ENCODE measurements around the gene TP53BP1.
A peak's percentile ranks its signal among the peaks of the same experiment; 100 is the strongest.

Gene TP53BP1

DNA sequence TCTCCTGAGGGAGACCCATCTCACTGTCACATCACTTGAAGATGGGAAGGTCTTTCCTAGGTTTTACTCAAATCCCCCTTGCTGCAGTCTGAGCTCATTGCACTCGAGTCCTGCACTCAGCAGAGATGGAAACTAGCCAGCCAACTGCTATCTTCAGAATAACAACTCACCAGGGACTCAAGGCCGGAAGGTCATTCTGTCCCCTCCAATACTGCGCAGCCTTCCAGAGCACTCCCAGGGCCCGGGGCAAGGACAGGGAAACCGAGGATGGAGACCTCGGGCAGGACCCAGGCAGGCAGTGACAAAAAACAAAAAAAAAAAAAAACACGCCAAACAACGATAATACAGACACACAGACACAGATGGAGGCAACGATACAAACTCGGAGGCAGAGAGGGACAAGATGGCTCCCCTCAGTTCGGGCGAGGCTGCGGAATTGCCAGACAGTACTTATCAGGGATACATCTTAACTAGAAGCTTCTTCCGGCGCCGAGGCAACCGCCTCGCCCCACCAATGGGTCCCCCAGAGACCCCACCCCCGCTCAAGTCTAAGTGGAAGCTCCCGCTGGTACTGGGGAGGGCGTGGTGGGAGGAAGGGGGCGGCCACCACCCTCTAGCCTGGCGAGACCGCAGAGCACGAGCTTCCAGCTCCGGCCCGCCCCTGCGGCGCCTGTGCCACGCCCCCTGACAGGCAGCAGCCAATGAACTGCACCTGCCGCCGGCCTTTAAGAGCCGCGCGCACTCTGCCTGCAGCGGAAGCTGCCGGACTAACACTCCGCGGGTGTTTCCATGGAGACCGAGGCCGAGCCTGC is 17.4 kb upstream of the TP53BP1 start:
- no peaks in the 10 kb centered on the region for H3K9me3 ChIP-seq (ENCODE audit: control insufficient read depth, low read length)

DNA sequence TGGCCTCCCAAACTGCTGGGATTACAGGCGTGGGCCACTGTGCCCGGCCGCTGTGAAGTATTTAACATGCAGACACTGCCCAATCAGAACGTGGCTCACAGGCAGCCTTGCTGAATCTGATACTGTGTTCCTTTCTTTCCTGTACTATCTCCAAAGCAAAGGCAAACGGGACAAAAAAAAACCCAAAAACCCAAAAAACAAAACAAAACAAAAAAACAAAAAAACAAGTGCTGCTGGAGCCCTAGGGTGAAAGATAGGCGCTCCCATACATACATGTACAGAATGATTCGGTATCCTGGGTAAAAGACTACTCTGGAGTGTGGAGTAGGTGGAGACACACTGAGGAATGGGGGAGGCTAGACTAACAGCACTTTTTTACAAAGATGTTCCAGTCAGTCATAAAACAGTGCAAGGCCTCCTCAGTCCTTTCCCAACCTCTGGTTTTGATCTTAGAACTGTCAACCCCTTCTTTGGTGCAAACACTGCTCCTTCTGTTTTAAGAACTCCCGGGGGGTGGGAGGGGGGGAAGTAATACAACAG is 16.8 kb upstream of the TP53BP1 start:
- peaks cover 29% of the 10 kb centered on the region for H3K4me1 ChIP-seq (ENCODE audit: control insufficient read depth, insufficient read depth, low read length)
- H3K9me3 ChIP-seq (ENCODE audit: control insufficient read depth, low read length) = no peaks in the 10 kb centered on the region
- H3K4me3 ChIP-seq (ENCODE audit: insufficient read depth, low read depth, low read length) = peak overlapping the region; percentile 66
- peak overlapping the region; percentile 65 for H3K27ac ChIP-seq (ENCODE audit: insufficient read depth, low read depth, low read length, poor library complexity, severe bottlenecking)
- WGBS, 2 experiments = 35 to 45% methylated on average over 7 to 8 of the region's 8 CpGs
- no peaks in the 10 kb centered on the region for H3K36me3 ChIP-seq (ENCODE audit: control insufficient read depth, insufficient read depth, low read length)
- no peaks in the 10 kb centered on the region for H3K27me3 ChIP-seq (ENCODE audit: control insufficient read depth, insufficient read depth, low read length, poor library complexity, severe bottlenecking)

More for the DNA sequence above, 17.4 kb upstream of the TP53BP1 start:
- H3K36me3 ChIP-seq (ENCODE audit: control insufficient read depth, insufficient read depth, low read length) = no peaks in the 10 kb centered on the region
- peak overlapping the region; percentile 97 for H3K27ac ChIP-seq (ENCODE audit: insufficient read depth, low read depth, low read length, poor library complexity, severe bottlenecking)
- peaks cover 29% of the 10 kb centered on the region for H3K4me1 ChIP-seq (ENCODE audit: control insufficient read depth, insufficient read depth, low read length)
- peak overlapping the region; percentile 66 for H3K4me3 ChIP-seq (ENCODE audit: insufficient read depth, low read depth, low read length)
- H3K27me3 ChIP-seq (ENCODE audit: control insufficient read depth, insufficient read depth, low read length, poor library complexity, severe bottlenecking) = no peaks in the 10 kb centered on the region
- 1% methylated on average over 41 of the region's 41 CpGs for WGBS, 2 experiments

DNA sequence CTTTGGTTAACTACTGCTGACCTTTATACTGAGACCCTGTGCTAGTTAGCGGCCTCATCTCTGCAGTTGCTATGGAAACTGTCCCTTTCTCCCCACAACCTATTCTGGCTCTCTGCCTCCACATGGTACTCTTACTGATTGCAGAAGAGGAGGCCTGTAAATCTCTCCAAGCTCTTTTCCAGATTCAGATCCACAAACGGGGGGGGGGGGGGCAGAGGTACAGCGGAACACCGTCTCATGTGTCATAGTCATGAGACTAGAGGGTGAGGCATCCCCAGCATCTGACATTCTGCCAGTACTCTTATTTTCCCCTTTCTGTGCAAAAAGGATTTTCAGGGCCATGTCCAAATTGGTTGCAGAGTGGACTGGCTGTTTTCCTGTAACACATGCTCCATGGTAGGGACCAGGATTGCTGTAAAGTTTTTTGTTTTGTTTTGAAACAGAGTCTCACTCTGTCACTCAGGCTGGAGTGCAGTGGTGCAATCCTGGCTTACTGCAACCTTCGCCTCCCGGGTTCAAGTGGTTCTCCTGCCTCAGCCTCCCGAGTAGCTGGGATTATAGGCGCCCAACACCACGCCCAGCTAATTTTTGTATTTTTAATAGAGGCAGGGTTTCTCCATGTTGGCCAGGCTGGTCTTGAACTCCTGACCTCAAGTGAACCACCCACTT is 16.2 kb upstream of the TP53BP1 start:
- Histone ChIP-seq H3K4me1 (ENCODE audit: control insufficient read depth, insufficient read depth, low read length) (peaks cover 24% of the 10 kb centered on the region), H3K4me3 (ENCODE audit: insufficient read depth, low read depth, low read length) (no peak overlapping the region), H3K27ac (ENCODE audit: insufficient read depth, low read depth, low read length, poor library complexity, severe bottlenecking) (no peak overlapping the region), H3K36me3 (ENCODE audit: control insufficient read depth, insufficient read depth, low read length) (no peaks in the 10 kb centered on the region), H3K9me3 (ENCODE audit: control insufficient read depth, low read length) (no peaks in the 10 kb centered on the region), H3K27me3 (ENCODE audit: control insufficient read depth, insufficient read depth, low read length, poor library complexity, severe bottlenecking) (no peaks in the 10 kb centered on the region)
- 80 to 84% methylated on average over 9 of the region's 9 CpGs for WGBS, 2 experiments

DNA sequence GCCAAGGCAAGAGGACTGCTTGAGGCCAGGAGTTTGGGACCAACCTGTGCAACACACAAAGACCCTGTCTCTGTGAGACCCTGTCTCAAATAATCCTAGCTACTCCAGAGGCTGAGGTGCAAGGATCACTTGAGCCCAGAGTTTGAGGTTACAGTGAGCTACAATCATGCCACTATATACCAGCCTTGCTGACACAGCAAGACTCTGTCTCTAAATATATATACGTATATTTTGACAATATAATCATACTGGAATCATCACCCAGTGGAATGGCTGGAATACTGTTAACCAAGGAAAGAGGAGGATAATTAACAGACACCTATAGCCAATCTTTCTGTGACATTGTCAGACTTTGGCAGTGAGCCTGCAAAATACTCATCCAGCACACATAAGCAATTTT is 15.5 kb upstream of the TP53BP1 start:
- no peaks in the 10 kb centered on the region for H3K36me3 ChIP-seq (ENCODE audit: control insufficient read depth, insufficient read depth, low read length)
- WGBS, 2 experiments = 100% methylated on average over 1 of the region's 1 CpG; no CpG with 5 or more reads in 1 of the 2 experiments
- H3K4me3 ChIP-seq (ENCODE audit: insufficient read depth, low read depth, low read length) = no peak overlapping the region
- H3K4me1 ChIP-seq (ENCODE audit: control insufficient read depth, insufficient read depth, low read length) = peaks cover 21% of the 10 kb centered on the region
- H3K27ac ChIP-seq (ENCODE audit: insufficient read depth, low read depth, low read length, poor library complexity, severe bottlenecking) = no peak overlapping the region
- H3K9me3 ChIP-seq (ENCODE audit: control insufficient read depth, low read length) = no peaks in the 10 kb centered on the region
- H3K27me3 ChIP-seq (ENCODE audit: control insufficient read depth, insufficient read depth, low read length, poor library complexity, severe bottlenecking) = no peaks in the 10 kb centered on the region

DNA sequence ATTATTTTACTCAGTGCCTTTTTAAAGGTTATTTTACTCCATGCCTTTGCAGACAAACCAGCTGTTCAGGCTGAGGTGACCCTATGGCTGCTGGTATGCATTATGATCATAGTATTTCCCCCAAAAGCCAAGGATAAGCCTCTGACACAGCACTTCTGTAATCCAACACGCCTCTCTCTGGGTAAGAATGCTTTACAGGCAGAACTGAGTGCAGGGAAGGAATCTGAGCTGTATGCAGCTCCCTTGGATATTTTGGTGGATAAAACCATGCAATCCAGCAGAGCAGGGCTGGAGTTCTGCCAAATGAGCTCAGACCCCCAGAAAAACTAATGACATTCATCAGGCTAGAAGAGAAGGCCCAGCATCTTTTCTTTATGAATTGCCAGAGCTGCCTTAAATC is 12.8 kb upstream of the TP53BP1 start:
- no peak overlapping the region for H3K27ac ChIP-seq (ENCODE audit: insufficient read depth, low read depth, low read length, poor library complexity, severe bottlenecking)

DNA sequence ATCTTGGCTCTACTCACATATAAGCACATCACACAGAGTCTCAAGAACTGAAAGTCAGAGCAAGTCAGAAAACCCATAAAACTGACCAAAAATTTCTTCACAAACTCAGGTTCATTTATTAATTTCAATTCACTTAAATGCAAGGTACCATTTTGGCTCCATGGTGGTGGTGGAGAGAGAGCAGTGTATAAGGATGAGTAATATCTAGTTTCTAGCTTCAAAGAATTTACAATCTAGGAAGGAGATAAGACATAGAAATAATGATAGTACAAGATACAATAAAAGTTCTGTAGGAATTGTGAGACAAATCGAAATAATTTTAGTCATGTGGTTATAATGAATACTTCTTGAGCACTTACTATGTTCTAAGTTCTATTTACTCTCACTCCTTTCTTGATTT is 6.7 kb upstream of the TP53BP1 start:
- Histone ChIP-seq H3K9me3 (ENCODE audit: control insufficient read depth, low read length) (no peaks in the 10 kb centered on the region), H3K4me3 (ENCODE audit: insufficient read depth, low read depth, low read length) (no peak overlapping the region), H3K27me3 (ENCODE audit: control insufficient read depth, insufficient read depth, low read length, poor library complexity, severe bottlenecking) (no peaks in the 10 kb centered on the region), H3K27ac (ENCODE audit: insufficient read depth, low read depth, low read length, poor library complexity, severe bottlenecking) (no peak overlapping the region), H3K4me1 (ENCODE audit: control insufficient read depth, insufficient read depth, low read length) (no peaks in the 10 kb centered on the region), H3K36me3 (ENCODE audit: control insufficient read depth, insufficient read depth, low read length) (no peaks in the 10 kb centered on the region)
- WGBS, 2 experiments = 71 to 100% methylated on average over 1 of the region's 1 CpG

More for the DNA sequence above, 12.8 kb upstream of the TP53BP1 start:
- no peaks in the 10 kb centered on the region for H3K9me3 ChIP-seq (ENCODE audit: control insufficient read depth, low read length)
- H3K27me3 ChIP-seq (ENCODE audit: control insufficient read depth, insufficient read depth, low read length, poor library complexity, severe bottlenecking) = no peaks in the 10 kb centered on the region
- no peak overlapping the region for H3K4me3 ChIP-seq (ENCODE audit: insufficient read depth, low read depth, low read length)
- WGBS, 2 experiments = 68 to 70% methylated on average over 1 of the region's 1 CpG
- no peaks in the 10 kb centered on the region for H3K36me3 ChIP-seq (ENCODE audit: control insufficient read depth, insufficient read depth, low read length)
- peaks cover 15% of the 10 kb centered on the region for H3K4me1 ChIP-seq (ENCODE audit: control insufficient read depth, insufficient read depth, low read length)

DNA sequence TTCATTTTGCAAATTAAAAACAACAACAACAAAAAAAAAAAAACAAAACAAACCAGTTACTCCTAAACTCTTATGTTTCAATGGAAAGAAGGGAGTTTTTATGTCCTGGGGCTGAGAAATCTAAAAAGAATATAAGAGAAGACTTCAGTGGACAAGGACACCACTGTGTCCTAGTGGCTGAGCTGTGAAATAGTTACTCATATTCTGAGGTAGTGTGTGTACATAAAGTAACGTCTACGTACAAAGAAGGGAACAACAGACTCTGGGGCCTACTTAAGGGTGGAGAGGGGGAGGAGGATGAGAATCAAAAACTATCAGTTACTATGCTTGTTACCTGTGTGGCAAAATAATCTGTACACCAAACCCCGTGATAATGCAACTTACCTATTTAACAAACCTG is 6.0 kb upstream of the TP53BP1 start:
- Histone ChIP-seq H3K4me1 (ENCODE audit: control insufficient read depth, insufficient read depth, low read length) (no peaks in the 10 kb centered on the region), H3K27ac (ENCODE audit: insufficient read depth, low read depth, low read length, poor library complexity, severe bottlenecking) (no peak overlapping the region), H3K4me3 (ENCODE audit: insufficient read depth, low read depth, low read length) (no peak overlapping the region), H3K36me3 (ENCODE audit: control insufficient read depth, insufficient read depth, low read length) (no peaks in the 10 kb centered on the region), H3K9me3 (ENCODE audit: control insufficient read depth, low read length) (no peaks in the 10 kb centered on the region), H3K27me3 (ENCODE audit: control insufficient read depth, insufficient read depth, low read length, poor library complexity, severe bottlenecking) (no peaks in the 10 kb centered on the region)
- WGBS, 2 experiments = 90 to 96% methylated on average over 2 to 3 of the region's 3 CpGs

DNA sequence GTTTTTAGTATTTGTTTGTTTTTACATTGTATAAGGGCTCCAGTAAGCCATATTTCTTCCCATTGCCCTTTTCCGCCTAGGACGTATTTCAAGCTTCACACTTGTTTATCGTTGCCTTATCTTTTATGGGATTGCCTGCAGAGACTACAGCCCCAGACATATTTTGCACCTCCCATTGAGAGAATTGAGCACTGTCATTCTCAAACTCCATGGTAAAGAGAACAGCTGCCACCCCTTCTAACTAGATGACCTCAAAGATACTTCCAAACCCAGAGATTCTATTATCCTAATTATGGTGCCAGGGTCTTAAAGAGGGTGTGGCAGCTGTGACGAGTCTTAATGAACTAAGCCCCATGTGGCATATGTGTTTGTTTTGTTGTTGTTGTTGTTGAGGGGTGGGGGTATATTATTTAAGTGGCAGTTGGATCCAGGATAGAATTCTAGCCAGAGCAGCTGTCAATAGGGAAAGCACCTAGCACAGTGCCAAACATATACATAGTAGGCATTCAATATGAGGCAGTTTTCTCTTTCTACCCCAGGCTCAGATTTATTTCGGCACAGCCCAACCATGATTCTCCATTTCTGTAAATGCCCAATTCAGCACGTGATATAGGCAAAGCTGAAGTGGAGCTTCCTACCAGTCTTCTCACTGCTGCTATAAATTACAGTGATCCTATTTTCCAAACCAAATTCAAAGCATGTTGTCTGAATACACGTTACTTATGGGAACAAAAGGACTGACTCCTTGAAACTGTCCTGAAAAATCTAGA is 932 bp upstream of the TP53BP1 start:
- Histone ChIP-seq H3K4me1 (ENCODE audit: control insufficient read depth, insufficient read depth, low read length) (peaks cover 7% of the 10 kb centered on the region), H3K27me3 (ENCODE audit: control insufficient read depth, insufficient read depth, low read length, poor library complexity, severe bottlenecking) (no peaks in the 10 kb centered on the region), H3K36me3 (ENCODE audit: control insufficient read depth, insufficient read depth, low read length) (peaks cover 17% of the 10 kb centered on the region), H3K4me3 (ENCODE audit: insufficient read depth, low read depth, low read length) (peak overlapping the region; percentile 59), H3K9me3 (ENCODE audit: control insufficient read depth, low read length) (no peaks in the 10 kb centered on the region), H3K27ac (ENCODE audit: insufficient read depth, low read depth, low read length, poor library complexity, severe bottlenecking) (peak overlapping the region; percentile 70)
- WGBS, 2 experiments = 86% methylated on average over 7 of the region's 7 CpGs

DNA sequence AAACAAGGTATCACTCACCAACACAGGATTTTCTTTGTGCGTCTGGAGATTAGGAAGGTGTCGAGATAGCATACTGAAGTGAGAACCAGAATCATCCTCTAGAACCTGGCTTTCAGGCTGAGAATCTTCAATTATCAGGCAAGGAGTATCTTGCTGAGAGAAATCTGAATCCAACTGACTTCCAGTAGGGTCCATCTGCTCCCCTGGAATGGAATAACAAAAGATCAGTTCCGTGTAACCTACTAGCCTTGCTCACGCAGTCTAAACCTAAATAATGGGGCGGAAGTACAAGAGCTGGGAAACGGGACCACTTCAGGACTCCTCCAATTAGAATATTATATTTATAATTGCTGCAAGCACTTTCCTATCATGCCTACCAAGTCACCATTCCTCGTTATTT is 690 bp downstream of the TP53BP1 start:
- Histone ChIP-seq H3K36me3 (ENCODE audit: control insufficient read depth, insufficient read depth, low read length) (peaks cover 33% of the 10 kb centered on the region), H3K4me1 (ENCODE audit: control insufficient read depth, insufficient read depth, low read length) (peaks cover 7% of the 10 kb centered on the region), H3K9me3 (ENCODE audit: control insufficient read depth, low read length) (no peaks in the 10 kb centered on the region), H3K4me3 (ENCODE audit: insufficient read depth, low read depth, low read length) (peak overlapping the region; percentile 59), H3K27ac (ENCODE audit: insufficient read depth, low read depth, low read length, poor library complexity, severe bottlenecking) (no peak overlapping the region), H3K27me3 (ENCODE audit: control insufficient read depth, insufficient read depth, low read length, poor library complexity, severe bottlenecking) (no peaks in the 10 kb centered on the region)
- WGBS, 2 experiments = 7 to 9% methylated on average over 7 of the region's 7 CpGs

DNA sequence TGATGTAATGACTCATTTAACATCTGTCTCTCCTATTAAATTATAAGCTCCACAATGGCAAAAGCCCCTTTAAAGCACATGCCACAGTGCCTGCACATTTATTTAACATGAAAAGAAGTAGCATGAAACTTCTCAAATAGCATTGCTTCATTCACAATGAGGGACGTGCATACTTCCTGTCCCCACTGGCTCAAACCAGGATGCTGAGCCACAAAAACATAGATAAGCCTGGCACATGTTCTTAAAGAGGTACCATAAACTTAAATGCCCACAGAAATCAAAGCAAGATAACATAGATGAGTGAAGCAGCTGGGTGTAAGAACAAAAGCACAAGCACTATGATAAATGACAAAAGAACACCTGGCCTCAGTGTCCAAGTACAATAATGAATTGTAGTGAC is 3.8 kb downstream of the TP53BP1 start:
- WGBS, 2 experiments = 89 to 92% methylated on average over 1 of the region's 1 CpG
- H3K4me3 ChIP-seq (ENCODE audit: insufficient read depth, low read depth, low read length) = no peak overlapping the region
- no peak overlapping the region for H3K27ac ChIP-seq (ENCODE audit: insufficient read depth, low read depth, low read length, poor library complexity, severe bottlenecking)
- no peaks in the 10 kb centered on the region for H3K9me3 ChIP-seq (ENCODE audit: control insufficient read depth, low read length)
- no peaks in the 10 kb centered on the region for H3K27me3 ChIP-seq (ENCODE audit: control insufficient read depth, insufficient read depth, low read length, poor library complexity, severe bottlenecking)
- H3K36me3 ChIP-seq (ENCODE audit: control insufficient read depth, insufficient read depth, low read length) = peaks cover 35% of the 10 kb centered on the region
- H3K4me1 ChIP-seq (ENCODE audit: control insufficient read depth, insufficient read depth, low read length) = peaks cover 7% of the 10 kb centered on the region

Measured in ectodermal cell (in vitro differentiated cells).